ENCODE measurements around the gene IGLON5. TPM values are rescaled to one million over a fixed set of nuclear protein-coding genes. Genes with fewer than 3 reads are reported as not detected.
A peak's percentile ranks its signal among the peaks of the same experiment; 100 is the strongest.

Gene IGLON5
- total and polyA plus RNA-seq, 7 experiments from 2014 or later: not detected

DNA sequence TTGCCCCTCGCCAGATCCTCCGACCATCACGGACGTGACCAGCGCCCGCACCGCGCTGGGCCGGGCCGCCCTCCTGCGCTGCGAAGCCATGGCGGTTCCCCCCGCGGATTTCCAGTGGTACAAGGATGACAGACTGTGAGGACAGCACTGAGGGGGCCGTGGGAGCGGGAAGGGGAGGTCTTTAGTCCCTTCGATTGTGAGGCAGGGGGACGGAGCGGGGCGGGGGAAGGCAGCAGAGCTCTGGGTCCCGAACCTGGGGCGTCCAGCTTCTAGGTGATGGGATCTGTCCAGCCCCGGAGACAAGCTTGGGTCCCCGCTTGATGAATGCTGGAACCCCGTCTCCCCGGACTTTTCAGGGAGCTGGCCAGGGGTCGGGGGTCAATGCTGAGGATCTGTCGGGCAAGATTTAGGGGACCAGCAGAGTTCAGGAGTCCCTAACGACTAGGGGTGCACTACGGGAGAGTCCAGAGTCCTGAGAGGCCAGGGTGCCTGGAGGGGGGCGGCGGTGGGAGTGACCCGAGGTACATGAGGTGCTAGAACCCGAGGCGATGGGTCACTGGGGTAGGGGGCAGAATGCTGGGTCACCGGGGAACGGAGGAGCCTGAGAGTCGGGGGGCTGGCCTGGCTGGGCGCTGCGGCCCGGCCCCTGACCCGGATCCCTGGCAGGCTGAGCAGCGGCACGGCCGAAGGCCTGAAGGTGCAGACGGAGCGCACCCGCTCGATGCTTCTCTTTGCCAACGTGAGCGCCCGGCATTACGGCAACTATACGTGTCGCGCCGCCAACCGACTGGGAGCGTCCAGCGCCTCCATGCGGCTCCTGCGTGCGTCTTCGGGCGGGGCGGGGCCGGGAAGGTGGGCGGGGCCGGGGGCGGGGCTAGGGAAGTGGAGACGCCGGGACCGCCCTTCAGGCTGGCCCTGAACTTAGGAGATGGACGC is 15.9 kb downstream of the IGLON5 start:
- Mint-ChIP-seq H3K9me3 (peaks cover 0 to 8% (median 4%) of the 10 kb centered on the region in 11 donors), H3K4me3 (peak overlapping the region in 9 of 10 donors; percentile 38 to 79 (median 61)), H3K27me3 (peaks cover 43 to 74% (median 61%) of the 10 kb centered on the region in 5 donors), H3K27ac (no peak overlapping the region), H3K4me1 (peaks cover 0 to 10% (median 5%) of the 10 kb centered on the region in 7 donors), H3K36me3 (peaks cover 0 to 10% (median 8%) of the 10 kb centered on the region in 5 donors)
- H3K9me3 ChIP-seq (ENCODE audit: control insufficient read depth in 2 of 3, low read length in 3 of 3): no peaks in the 10 kb centered on the region
- peaks cover 0 to 14% of the 10 kb centered on the region in 2 donors for H3K27me3 ChIP-seq (ENCODE audit: control insufficient read depth in 2 of 2, insufficient read depth in 2 of 2, low read length in 2 of 2)
- no peak overlapping the region for H3K27ac ChIP-seq (ENCODE audit: low read depth, low read length)
- ChIA-PET CTCF (no interaction called here), POLR2A (no interaction called here)
- DNase-seq (peak in 5 of 9 donors; percentile 18 to 62 (median 28)), ATAC-seq (peak; percentile 84)
- intact Hi-C loops (cut with micrococcal nuclease): loop anchor here in 1 of 2 donors (1.0 kb wide), 1 partner anchor 40 kb away; no protein-coding TSS in a partner anchor
- H3K4me3 ChIP-seq (ENCODE audit: low read length): no peak overlapping the region
- H3K36me3 ChIP-seq (ENCODE audit: control insufficient read depth in 2 of 3, insufficient read depth in 3 of 3, low read length in 3 of 3): no peaks in the 10 kb centered on the region
- peaks cover 0 to 3% of the 10 kb centered on the region in 2 donors for H3K4me1 ChIP-seq (ENCODE audit: control insufficient read depth in 2 of 2, insufficient read depth in 2 of 2, low read length in 2 of 2)

DNA sequence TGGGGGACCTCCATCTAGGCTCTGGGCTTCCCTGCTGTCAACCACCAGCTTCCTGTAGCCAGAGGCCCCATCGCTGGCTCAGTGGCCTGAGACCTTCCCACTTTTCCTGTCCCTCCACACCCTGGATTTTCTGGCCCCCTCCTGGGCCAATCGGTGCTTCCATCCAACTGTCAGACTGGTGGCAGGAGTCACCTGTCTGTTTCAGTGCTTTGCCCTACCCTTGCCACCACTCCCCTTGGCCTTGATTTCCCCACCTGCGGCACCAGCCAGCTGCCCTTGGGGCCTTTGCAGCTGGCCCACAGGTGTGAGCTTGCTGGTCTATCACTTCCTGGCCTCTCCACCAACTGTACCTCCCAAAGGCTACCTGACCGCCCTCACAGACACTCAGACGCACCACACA is 18.0 kb downstream of the IGLON5 start:
- ChIA-PET CTCF (interaction anchor here (0.6 kb wide), 1 partner anchor 27 kb away, joined by 5 read pairs; no protein-coding TSS in a partner anchor), POLR2A (no interaction called here)
- peaks cover 0 to 10% (median 5%) of the 10 kb centered on the region in 7 donors for H3K4me1 Mint-ChIP-seq
- peaks cover 0 to 8% (median 3%) of the 10 kb centered on the region in 11 donors for H3K9me3 Mint-ChIP-seq
- intact Hi-C loops (cut with micrococcal nuclease): no loop called here
- H3K9me3 ChIP-seq (ENCODE audit: control insufficient read depth in 2 of 3, low read length in 3 of 3): no peaks in the 10 kb centered on the region
- H3K4me3 Mint-ChIP-seq: peak overlapping the region in 1 of 10 donors; percentile 26
- no peak overlapping the region for H3K27ac ChIP-seq (ENCODE audit: low read depth, low read length)
- ATAC-seq: no peak
- H3K4me1 ChIP-seq (ENCODE audit: control insufficient read depth in 2 of 2, insufficient read depth in 2 of 2, low read length in 2 of 2): peaks cover 0 to 3% of the 10 kb centered on the region in 2 donors
- no peak overlapping the region for H3K4me3 ChIP-seq (ENCODE audit: low read length)
- no peak for DNase-seq
- no peaks in the 10 kb centered on the region for H3K36me3 ChIP-seq (ENCODE audit: control insufficient read depth in 2 of 3, insufficient read depth in 3 of 3, low read length in 3 of 3)
- H3K27me3 Mint-ChIP-seq: peaks cover 36 to 55% (median 46%) of the 10 kb centered on the region in 5 donors
- peaks cover 0 to 14% of the 10 kb centered on the region in 2 donors for H3K27me3 ChIP-seq (ENCODE audit: control insufficient read depth in 2 of 2, insufficient read depth in 2 of 2, low read length in 2 of 2)
- peaks cover 0 to 10% (median 8%) of the 10 kb centered on the region in 5 donors for H3K36me3 Mint-ChIP-seq
- no peak overlapping the region for H3K27ac Mint-ChIP-seq

- Mint-ChIP-seq H3K9me3 (peaks cover 0 to 8% (median 3%) of the 10 kb centered on the region in 11 donors), H3K27ac (no peak overlapping the region), H3K27me3 (peaks cover 32 to 46% (median 39%) of the 10 kb centered on the region in 5 donors), H3K4me3 (no peak overlapping the region), H3K36me3 (peaks cover 0 to 10% (median 8%) of the 10 kb centered on the region in 5 donors), H3K4me1 (peaks cover 0 to 10% (median 5%) of the 10 kb centered on the region in 7 donors)
- ATAC-seq (no peak), DNase-seq (no peak)
- intact Hi-C loops (cut with micrococcal nuclease): no loop called here
- no peak overlapping the region for H3K27ac ChIP-seq (ENCODE audit: low read depth, low read length)
- H3K27me3 ChIP-seq (ENCODE audit: control insufficient read depth in 2 of 2, insufficient read depth in 2 of 2, low read length in 2 of 2): peaks cover 0 to 14% of the 10 kb centered on the region in 2 donors
- H3K9me3 ChIP-seq (ENCODE audit: control insufficient read depth in 2 of 3, low read length in 3 of 3): no peaks in the 10 kb centered on the region
- H3K36me3 ChIP-seq (ENCODE audit: control insufficient read depth in 2 of 3, insufficient read depth in 3 of 3, low read length in 3 of 3): no peaks in the 10 kb centered on the region
- peaks cover 0 to 3% of the 10 kb centered on the region in 2 donors for H3K4me1 ChIP-seq (ENCODE audit: control insufficient read depth in 2 of 2, insufficient read depth in 2 of 2, low read length in 2 of 2)
- no peak overlapping the region for H3K4me3 ChIP-seq (ENCODE audit: low read length)
- ChIA-PET POLR2A (no interaction called here), CTCF (no interaction called here)
These were observed 18.9 kb downstream of the IGLON5 start for GRCh38 chr19:51330366-51330765.

- peaks cover 0 to 3% of the 10 kb centered on the region in 2 donors for H3K4me1 ChIP-seq (ENCODE audit: control insufficient read depth in 2 of 2, insufficient read depth in 2 of 2, low read length in 2 of 2)
- Mint-ChIP-seq H3K9me3 (peaks cover 0 to 8% (median 1%) of the 10 kb centered on the region in 11 donors), H3K4me1 (peaks cover 0 to 10% (median 4%) of the 10 kb centered on the region in 7 donors), H3K36me3 (peaks cover 0 to 10% (median 8%) of the 10 kb centered on the region in 5 donors), H3K27me3 (peaks cover 24 to 39% (median 31%) of the 10 kb centered on the region in 5 donors), H3K27ac (no peak overlapping the region), H3K4me3 (no peak overlapping the region)
- DNase-seq (no peak), ATAC-seq (no peak)
- intact Hi-C loops (cut with micrococcal nuclease): no loop called here
- H3K27me3 ChIP-seq (ENCODE audit: control insufficient read depth in 2 of 2, insufficient read depth in 2 of 2, low read length in 2 of 2): peaks cover 0 to 14% of the 10 kb centered on the region in 2 donors
- no peaks in the 10 kb centered on the region for H3K36me3 ChIP-seq (ENCODE audit: control insufficient read depth in 2 of 3, insufficient read depth in 3 of 3, low read length in 3 of 3)
- CTCF ChIA-PET: no interaction called here
- POLR2A ChIA-PET: no interaction called here
- no peak overlapping the region for H3K4me3 ChIP-seq (ENCODE audit: low read length)
- H3K27ac ChIP-seq (ENCODE audit: low read depth, low read length): no peak overlapping the region
- no peaks in the 10 kb centered on the region for H3K9me3 ChIP-seq (ENCODE audit: control insufficient read depth in 2 of 3, low read length in 3 of 3)
These were observed 19.7 kb downstream of the IGLON5 start for GRCh38 chr19:51331193-51331592.

DNA sequence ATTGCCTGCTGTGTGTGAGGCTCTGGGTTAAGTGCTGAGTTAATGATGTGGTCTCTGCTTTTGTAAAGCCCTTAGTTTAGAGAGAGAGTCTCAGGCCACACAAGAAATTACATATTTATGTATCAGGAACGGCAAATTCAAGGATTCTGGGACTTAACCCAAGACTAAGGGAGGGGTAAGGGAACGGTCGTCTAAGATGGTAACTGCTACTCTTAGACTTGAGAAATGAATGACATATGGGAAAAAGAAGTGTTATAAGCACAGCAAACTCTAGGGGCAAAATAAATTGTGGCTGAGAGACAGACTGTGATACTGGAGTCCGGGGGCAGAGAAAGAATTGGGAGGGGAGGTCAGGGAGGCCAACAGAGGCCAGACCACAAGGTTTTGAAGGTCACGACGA is 20.3 kb downstream of the IGLON5 start:
- H3K27ac ChIP-seq (ENCODE audit: low read depth, low read length): no peak overlapping the region
- peaks cover 0 to 3% of the 10 kb centered on the region in 2 donors for H3K4me1 ChIP-seq (ENCODE audit: control insufficient read depth in 2 of 2, insufficient read depth in 2 of 2, low read length in 2 of 2)
- no peaks in the 10 kb centered on the region for H3K36me3 ChIP-seq (ENCODE audit: control insufficient read depth in 2 of 3, insufficient read depth in 3 of 3, low read length in 3 of 3)
- Mint-ChIP-seq H3K27me3 (peaks cover 18 to 38% (median 26%) of the 10 kb centered on the region in 5 donors), H3K36me3 (peaks cover 0 to 10% (median 8%) of the 10 kb centered on the region in 5 donors), H3K4me3 (no peak overlapping the region), H3K27ac (no peak overlapping the region), H3K4me1 (peaks cover 0 to 10% (median 4%) of the 10 kb centered on the region in 7 donors), H3K9me3 (peaks cover 0 to 8% (median 1%) of the 10 kb centered on the region in 11 donors)
- DNase-seq (no peak), ATAC-seq (no peak)
- CTCF ChIA-PET: no interaction called here
- no peak overlapping the region for H3K4me3 ChIP-seq (ENCODE audit: low read length)
- intact Hi-C loops (cut with micrococcal nuclease): no loop called here
- no peaks in the 10 kb centered on the region for H3K9me3 ChIP-seq (ENCODE audit: control insufficient read depth in 2 of 3, low read length in 3 of 3)
- H3K27me3 ChIP-seq (ENCODE audit: control insufficient read depth in 2 of 2, insufficient read depth in 2 of 2, low read length in 2 of 2): peaks cover 0 to 14% of the 10 kb centered on the region in 2 donors
- POLR2A ChIA-PET: no interaction called here

DNA sequence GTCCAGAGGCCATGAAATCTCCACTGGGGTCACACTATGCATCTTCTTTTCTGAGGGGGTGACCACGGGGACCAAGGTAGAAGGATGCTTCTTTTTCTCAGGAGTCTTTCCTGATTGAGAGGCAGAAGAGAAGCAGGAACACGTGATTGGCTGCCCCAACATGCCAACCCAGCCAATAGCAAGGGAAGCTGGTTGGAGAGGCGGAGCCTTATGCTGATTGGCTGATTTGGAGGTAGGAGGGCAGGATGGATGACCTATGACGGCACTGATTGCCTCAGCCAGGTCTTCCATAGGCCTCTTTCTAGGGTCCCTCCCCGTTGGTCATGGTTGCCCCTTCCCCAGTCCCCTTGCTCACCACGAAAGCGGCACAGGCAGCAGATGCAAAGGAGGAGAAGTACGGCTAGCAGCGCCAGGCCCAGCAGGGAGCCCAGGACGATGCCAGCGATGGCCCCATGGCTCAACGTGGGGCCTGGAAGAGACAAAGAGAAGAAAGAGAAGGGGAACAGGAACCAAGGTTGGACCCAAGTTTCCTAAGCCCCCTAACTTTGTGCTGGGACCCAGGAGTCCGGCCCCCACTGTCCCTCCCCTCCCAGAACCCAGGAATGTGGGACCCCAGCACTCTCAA is 22.5 kb downstream of the IGLON5 start:
- H3K4me3 Mint-ChIP-seq: peak overlapping the region in 1 of 10 donors; percentile 20
- peaks cover 0 to 8% (median 7%) of the 10 kb centered on the region in 5 donors for H3K36me3 Mint-ChIP-seq
- DNase-seq (no peak), ATAC-seq (no peak)
- POLR2A ChIA-PET: no interaction called here
- peaks cover 0 to 3% of the 10 kb centered on the region in 2 donors for H3K27me3 ChIP-seq (ENCODE audit: control insufficient read depth in 2 of 2, insufficient read depth in 2 of 2, low read length in 2 of 2)
- no peak overlapping the region for H3K4me3 ChIP-seq (ENCODE audit: low read length)
- CTCF ChIA-PET: no interaction called here
- intact Hi-C loops (cut with micrococcal nuclease): no loop called here
- H3K27me3 Mint-ChIP-seq: peaks cover 4 to 32% (median 16%) of the 10 kb centered on the region in 5 donors
- peaks cover 3 to 4% of the 10 kb centered on the region in 2 donors for H3K4me1 ChIP-seq (ENCODE audit: control insufficient read depth in 2 of 2, insufficient read depth in 2 of 2, low read length in 2 of 2)
- H3K36me3 ChIP-seq (ENCODE audit: control insufficient read depth in 2 of 3, insufficient read depth in 3 of 3, low read length in 3 of 3): no peaks in the 10 kb centered on the region
- no peak overlapping the region for H3K27ac Mint-ChIP-seq
- H3K4me1 Mint-ChIP-seq: peaks cover 0 to 8% (median 6%) of the 10 kb centered on the region in 7 donors
- H3K9me3 ChIP-seq (ENCODE audit: control insufficient read depth in 2 of 3, low read length in 3 of 3): no peaks in the 10 kb centered on the region
- H3K9me3 Mint-ChIP-seq: peaks cover 0 to 8% (median 1%) of the 10 kb centered on the region in 11 donors
- no peak overlapping the region for H3K27ac ChIP-seq (ENCODE audit: low read depth, low read length)

Measured in naive thymus-derived CD4-positive, alpha-beta T cell (primary cell).